ENCODE results near the gene ZNF784.

- TF ChIP-seq, protein P1, sequence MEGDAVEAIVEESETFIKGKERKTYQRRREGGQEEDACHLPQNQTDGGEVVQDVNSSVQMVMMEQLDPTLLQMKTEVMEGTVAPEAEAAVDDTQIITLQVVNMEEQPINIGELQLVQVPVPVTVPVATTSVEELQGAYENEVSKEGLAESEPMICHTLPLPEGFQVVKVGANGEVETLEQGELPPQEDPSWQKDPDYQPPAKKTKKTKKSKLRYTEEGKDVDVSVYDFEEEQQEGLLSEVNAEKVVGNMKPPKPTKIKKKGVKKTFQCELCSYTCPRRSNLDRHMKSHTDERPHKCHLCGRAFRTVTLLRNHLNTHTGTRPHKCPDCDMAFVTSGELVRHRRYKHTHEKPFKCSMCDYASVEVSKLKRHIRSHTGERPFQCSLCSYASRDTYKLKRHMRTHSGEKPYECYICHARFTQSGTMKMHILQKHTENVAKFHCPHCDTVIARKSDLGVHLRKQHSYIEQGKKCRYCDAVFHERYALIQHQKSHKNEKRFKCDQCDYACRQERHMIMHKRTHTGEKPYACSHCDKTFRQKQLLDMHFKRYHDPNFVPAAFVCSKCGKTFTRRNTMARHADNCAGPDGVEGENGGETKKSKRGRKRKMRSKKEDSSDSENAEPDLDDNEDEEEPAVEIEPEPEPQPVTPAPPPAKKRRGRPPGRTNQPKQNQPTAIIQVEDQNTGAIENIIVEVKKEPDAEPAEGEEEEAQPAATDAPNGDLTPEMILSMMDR (IDR thresholded peaks at IDR 0.05), result no peak
- no peak for TF ChIP-seq POLR2A (IDR thresholded peaks at IDR 0.05)
Observed at GRCh38 chr19:55586976-55587668, 37.2 kb downstream of the ZNF784 start.
